Suprapubic skin (tissue), 4 donors: ENCODE results near the gene EIF2AK3. TPM values are rescaled to one million over a fixed set of nuclear protein-coding genes. Genes with fewer than 3 reads are reported as not detected.
A peak's percentile ranks its signal among the peaks of the same experiment; 100 is the strongest.

ENCODE experiments used
- DNase-seq, 2 donors: peaks; one replicate each; pipeline ENCODE4 v3.0.0-alpha.2; 2019; ENCODE audit warnings: low spot score in 2 of 2
- H3K27ac ChIP-seq: fragments of 200-600 bp; sonication (generic); one replicate; pipeline ENCODE4 v1.5.1; 2019
- H3K27me3 ChIP-seq: fragments of 200-600 bp; sonication (generic); one replicate; pipeline ENCODE4 v1.5.1; 2019
- H3K36me3 ChIP-seq: fragments of 200-600 bp; sonication (generic); one replicate; pipeline ENCODE4 v1.5.1; 2019
- H3K4me1 ChIP-seq: fragments of 200-600 bp; sonication (generic); one replicate; pipeline ENCODE4 v1.5.1; 2019
- H3K4me3 ChIP-seq: fragments of 200-600 bp; sonication (generic); one replicate; pipeline ENCODE4 v1.5.1; 2019; ENCODE audit warnings: mild to moderate bottlenecking
- H3K9me3 ChIP-seq: fragments of 200-600 bp; sonication (generic); one replicate; pipeline ENCODE4 v1.5.1; 2019
- EP300 ChIP-seq: sonication (generic); formaldehyde crosslinking; IDR thresholded peaks from one replicate; pipeline ENCODE4 v1.6.1; 2017; ENCODE audit warnings: antibody characterized with exemption
- POLR2A ChIP-seq, 2 donors: fragments of 450-650 bp; IDR thresholded peaks; one replicate each; pipeline ENCODE4 v1.6.1; 2017; ENCODE audit warnings: antibody characterized with exemption in 2 of 2, mild to moderate bottlenecking in 2 of 2, moderate library complexity in 2 of 2
- POLR2AphosphoS5 ChIP-seq, 3 donors: sonication (generic); formaldehyde crosslinking; IDR thresholded peaks; one replicate each; pipeline ENCODE4 v1.6.1; 2017; ENCODE audit warnings: antibody characterized with exemption in 3 of 3
- WGBS: methylation state at CpG from one replicate; pipeline ENCODE4 v1.1.5; 2018; 5-methylcytosine and 5-hydroxymethylcytosine counted together
- total RNA-seq, 4 donors: library from RNA; depleted of rRNA; stranded (reverse); fragments of >200 nt; gene quantifications; one replicate each; pipeline ENCODE4 v1.1.0, GENCODE V29; 2016
- TF ChIP-seq, protein P1 (sequence below), 2 donors: fragments of 200-600 bp in 1 of 2; fragments of 450-650 bp in 1 of 2; sonication (generic) in 1 of 2; IDR thresholded peaks; one replicate each; pipeline ENCODE4 v1.5.1; 2016 to 2019; ENCODE audit warnings: antibody characterized with exemption in 2 of 2, mild to moderate bottlenecking in 1 of 2, moderate library complexity in 1 of 2

The EIF2AK3 gene
- total RNA-seq, 4 donors from 2014 or later = 23.4 to 30.2 (median 23.9) TPM

DNA sequence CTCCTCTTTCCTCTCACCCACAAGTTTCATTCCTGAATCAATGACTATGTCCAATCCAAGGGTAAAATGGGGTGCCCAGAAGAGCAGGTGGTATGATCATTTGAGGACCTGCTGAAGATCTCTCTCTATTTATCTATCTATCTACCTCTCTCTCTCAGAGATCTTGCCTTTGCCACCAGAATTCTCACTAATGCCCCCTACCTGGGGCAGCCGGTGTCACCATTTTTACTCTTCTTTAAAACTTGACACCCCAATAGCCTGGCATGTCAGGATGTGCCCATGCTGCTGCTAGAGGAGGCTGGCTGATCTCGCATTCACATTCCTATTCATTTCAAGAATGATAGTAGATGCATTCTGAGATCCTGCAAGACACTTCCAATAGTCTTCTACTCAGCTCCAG lies 40.0 kb upstream of the EIF2AK3 start:
- Histone ChIP-seq H3K27ac (no peak overlapping the region), H3K4me3 (no peak overlapping the region), H3K36me3 (no peaks in the 10 kb centered on the region), H3K9me3 (no peaks in the 10 kb centered on the region), H3K27me3 (no peaks in the 10 kb centered on the region), H3K4me1 (peaks cover 3% of the 10 kb centered on the region)
- WGBS = 84% methylated on average over 2 of the region's 2 CpGs
- no peak for DNase-seq
- TF ChIP-seq EP300 (no peak), POLR2AphosphoS5 (IDR thresholded peaks at IDR 0.05) (no peak), POLR2A (IDR thresholded peaks at IDR 0.05) (no peak)
- TF ChIP-seq, protein P1, sequence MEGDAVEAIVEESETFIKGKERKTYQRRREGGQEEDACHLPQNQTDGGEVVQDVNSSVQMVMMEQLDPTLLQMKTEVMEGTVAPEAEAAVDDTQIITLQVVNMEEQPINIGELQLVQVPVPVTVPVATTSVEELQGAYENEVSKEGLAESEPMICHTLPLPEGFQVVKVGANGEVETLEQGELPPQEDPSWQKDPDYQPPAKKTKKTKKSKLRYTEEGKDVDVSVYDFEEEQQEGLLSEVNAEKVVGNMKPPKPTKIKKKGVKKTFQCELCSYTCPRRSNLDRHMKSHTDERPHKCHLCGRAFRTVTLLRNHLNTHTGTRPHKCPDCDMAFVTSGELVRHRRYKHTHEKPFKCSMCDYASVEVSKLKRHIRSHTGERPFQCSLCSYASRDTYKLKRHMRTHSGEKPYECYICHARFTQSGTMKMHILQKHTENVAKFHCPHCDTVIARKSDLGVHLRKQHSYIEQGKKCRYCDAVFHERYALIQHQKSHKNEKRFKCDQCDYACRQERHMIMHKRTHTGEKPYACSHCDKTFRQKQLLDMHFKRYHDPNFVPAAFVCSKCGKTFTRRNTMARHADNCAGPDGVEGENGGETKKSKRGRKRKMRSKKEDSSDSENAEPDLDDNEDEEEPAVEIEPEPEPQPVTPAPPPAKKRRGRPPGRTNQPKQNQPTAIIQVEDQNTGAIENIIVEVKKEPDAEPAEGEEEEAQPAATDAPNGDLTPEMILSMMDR (IDR thresholded peaks at IDR 0.05) = no peak

DNA sequence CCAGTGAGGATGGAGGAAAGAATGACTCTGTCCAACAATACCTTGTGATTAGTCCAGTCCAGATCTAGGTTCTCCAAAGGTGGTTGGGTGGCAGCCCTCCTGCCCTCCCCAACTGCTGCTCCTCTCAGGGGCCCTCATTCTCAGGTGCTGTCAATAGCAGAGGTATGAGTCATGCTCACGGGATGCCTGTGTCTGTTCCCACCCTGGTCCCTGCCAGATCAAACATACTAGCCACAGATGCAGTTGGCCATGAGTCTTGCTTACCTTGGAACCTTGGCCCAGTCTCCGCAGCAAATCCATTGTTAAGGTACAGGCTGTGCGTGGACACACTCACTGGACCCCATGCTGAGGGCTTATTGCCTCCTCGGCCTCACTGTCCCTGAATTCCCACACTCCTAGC lies 39.3 kb upstream of the EIF2AK3 start:
- Histone ChIP-seq H3K9me3 (no peaks in the 10 kb centered on the region), H3K27me3 (no peaks in the 10 kb centered on the region), H3K27ac (no peak overlapping the region), H3K4me1 (no peaks in the 10 kb centered on the region), H3K4me3 (no peak overlapping the region), H3K36me3 (no peaks in the 10 kb centered on the region)
- DNase-seq = no peak
- 86% methylated on average over 3 of the region's 4 CpGs for WGBS
- TF ChIP-seq EP300 = no peak
- TF ChIP-seq, protein P1 (IDR thresholded peaks at IDR 0.05) = no peak
- no peak for TF ChIP-seq POLR2AphosphoS5 (IDR thresholded peaks at IDR 0.05)
- TF ChIP-seq POLR2A (IDR thresholded peaks at IDR 0.05) = no peak

DNA sequence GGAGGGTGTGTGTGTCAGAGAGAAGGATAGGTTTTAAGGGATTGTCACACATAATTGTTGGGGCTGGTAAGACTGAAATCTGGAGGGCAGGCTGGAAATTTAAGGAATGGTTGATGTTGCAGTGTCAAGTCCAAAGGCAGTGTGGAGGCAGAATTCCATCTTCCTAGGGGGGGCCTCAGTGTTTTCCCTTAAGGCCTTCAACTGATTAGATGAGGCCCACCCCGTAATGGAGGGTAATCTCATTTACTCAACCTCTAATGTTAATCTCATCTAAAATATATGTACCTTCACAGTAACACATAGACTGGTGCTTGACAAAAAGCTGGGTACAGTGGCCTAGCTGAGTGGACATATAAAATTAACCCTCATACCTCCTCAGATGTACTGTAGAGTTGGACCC lies 33.4 kb upstream of the EIF2AK3 start:
- Histone ChIP-seq H3K4me3 (no peak overlapping the region), H3K4me1 (peaks cover 23% of the 10 kb centered on the region), H3K9me3 (no peaks in the 10 kb centered on the region), H3K27ac (no peak overlapping the region), H3K27me3 (no peaks in the 10 kb centered on the region), H3K36me3 (no peaks in the 10 kb centered on the region)
- 93% methylated on average over 1 of the region's 1 CpG for WGBS
- TF ChIP-seq POLR2A (IDR thresholded peaks at IDR 0.05) = no peak
- no peak for TF ChIP-seq EP300
- TF ChIP-seq, protein P1 (IDR thresholded peaks at IDR 0.05) = no peak
- TF ChIP-seq POLR2AphosphoS5 (IDR thresholded peaks at IDR 0.05) = no peak
- no peak for DNase-seq

DNA sequence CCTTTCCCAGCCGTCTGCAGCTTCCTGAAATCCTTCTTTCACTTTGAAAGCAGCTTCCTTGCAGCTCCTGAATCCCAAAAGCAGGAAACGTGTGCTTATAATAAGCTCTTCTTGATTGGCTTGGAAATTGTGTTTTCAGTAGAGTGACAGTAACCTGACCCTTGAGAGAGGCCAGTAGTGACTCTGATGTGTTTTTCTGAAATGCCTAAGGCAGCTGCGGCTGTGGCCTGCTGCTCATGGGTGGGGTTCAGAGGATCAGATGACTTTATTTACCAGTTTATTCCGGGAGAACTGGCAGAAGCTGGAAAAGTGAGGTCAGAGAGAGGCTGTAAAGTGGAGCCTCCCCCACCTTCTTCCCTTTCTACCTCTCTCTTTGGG lies 32.3 kb upstream of the EIF2AK3 start:
- peak in 1 of 2 donors; percentile 70 for DNase-seq
- no peaks in the 10 kb centered on the region for H3K9me3 ChIP-seq
- H3K4me3 ChIP-seq = peak overlapping the region; percentile 8
- WGBS = 32% methylated on average over 4 of the region's 4 CpGs
- H3K36me3 ChIP-seq = no peaks in the 10 kb centered on the region
- peaks cover 23% of the 10 kb centered on the region for H3K4me1 ChIP-seq
- no peaks in the 10 kb centered on the region for H3K27me3 ChIP-seq
- peak overlapping the region; percentile 75 for H3K27ac ChIP-seq
- TF ChIP-seq POLR2A (IDR thresholded peaks at IDR 0.05) (no peak), POLR2AphosphoS5 (IDR thresholded peaks at IDR 0.05) (no peak), EP300 (no peak)
- TF ChIP-seq, protein P1 (IDR thresholded peaks at IDR 0.05) = no peak

DNA sequence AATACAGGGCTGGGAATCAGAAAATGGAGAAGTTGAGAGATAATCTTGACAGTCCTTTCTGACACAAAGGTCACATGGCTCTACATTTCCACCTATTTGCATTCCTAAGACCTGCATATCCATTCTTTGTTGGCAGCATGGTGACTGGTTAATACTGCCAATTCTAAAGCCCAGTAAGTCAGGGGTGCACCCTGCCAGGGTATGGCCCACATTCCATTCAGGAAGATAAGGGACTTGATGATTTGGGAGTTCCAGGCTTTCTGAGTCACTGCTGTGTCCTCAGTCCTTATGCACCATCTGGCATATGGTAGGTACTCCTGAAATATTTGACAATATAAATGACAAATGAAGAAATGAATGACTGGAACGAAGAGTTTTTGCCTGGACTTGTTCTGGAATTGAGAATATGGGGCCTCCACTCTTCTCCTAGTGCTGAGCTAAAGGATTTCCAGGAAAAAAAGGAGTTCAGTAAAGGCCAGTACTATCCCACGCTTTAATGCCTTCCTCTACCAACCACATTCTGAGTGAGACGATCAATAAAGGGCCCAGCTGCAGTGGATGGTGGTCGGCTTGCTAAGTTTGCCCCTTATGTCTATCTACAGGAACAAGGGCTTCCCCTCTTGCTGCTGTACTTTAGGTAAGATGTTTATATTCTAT lies 31.7 kb upstream of the EIF2AK3 start:
- no peaks in the 10 kb centered on the region for H3K9me3 ChIP-seq
- no peaks in the 10 kb centered on the region for H3K36me3 ChIP-seq
- peaks cover 23% of the 10 kb centered on the region for H3K4me1 ChIP-seq
- H3K27me3 ChIP-seq = no peaks in the 10 kb centered on the region
- peak overlapping the region; percentile 8 for H3K4me3 ChIP-seq
- H3K27ac ChIP-seq = peak overlapping the region; percentile 75
- TF ChIP-seq, protein P1 (IDR thresholded peaks at IDR 0.05) = no peak
- no peak for TF ChIP-seq EP300
- TF ChIP-seq POLR2A (IDR thresholded peaks at IDR 0.05) = no peak
- TF ChIP-seq POLR2AphosphoS5 (IDR thresholded peaks at IDR 0.05) = no peak
- no peak for DNase-seq
- WGBS = 72% methylated on average over 4 of the region's 4 CpGs
